SH-SY5Y (cell line): ENCODE results near the gene PLCG2.

Source experiments
- GATA2 ChIP-seq: IDR thresholded peaks from 2 replicates; pipeline ENCODE4 v1.6.1; 2011; ENCODE audit warnings: mild to moderate bottlenecking, low read depth, low read length
- GATA3 ChIP-seq: IDR thresholded peaks from 2 replicates; pipeline ENCODE4 v1.6.1; 2011; ENCODE audit warnings: low read depth, mild to moderate bottlenecking, low read length, moderate library complexity

- no peak for TF ChIP-seq GATA2
- no peak for TF ChIP-seq GATA3
These were observed at the start of gene PLCG2 for GRCh38 chr16:81778861-81779535.
